Esophagus squamous epithelium (tissue), 5 donors: ENCODE results near the gene NR2E1. TPM values are rescaled to one million over a fixed set of nuclear protein-coding genes. Genes with fewer than 3 reads are reported as not detected.

Experiments used
- DNase-seq: peaks from one replicate; lab custom pipeline; 2025; lab: John Stamatoyannopoulos, UW
- H3K27ac ChIP-seq, 4 donors: fragments of 200-600 bp; sonication (generic); one replicate each; pipeline ENCODE4 v1.5.1; 2016 to 2019; ENCODE audit warnings: mild to moderate bottlenecking in 1 of 4
- H3K27me3 ChIP-seq, 4 donors: fragments of 200-600 bp; sonication (generic); 1 replicate in 3 of 4; 2 replicates in 1 of 4; pipeline versions ENCODE4 v1.5.1 to v1.6.0; 2017 to 2021; ENCODE audit warnings: antibody characterized with exemption in 1 of 4
- H3K36me3 ChIP-seq, 3 donors: fragments of 200-600 bp; sonication (generic); one replicate each; pipeline ENCODE4 v1.5.1; 2016 to 2019
- H3K4me1 ChIP-seq, 3 donors: fragments of 200-600 bp; sonication (generic); one replicate each; pipeline ENCODE4 v1.5.1; 2017 to 2019
- H3K4me3 ChIP-seq, 4 donors: fragments of 200-600 bp; sonication (generic); 1 replicate in 3 of 4; 2 replicates in 1 of 4; pipeline ENCODE4 v1.5.1; 2016 to 2019; ENCODE audit warnings: mild to moderate bottlenecking in 2 of 4, moderate library complexity in 1 of 4
- H3K9me3 ChIP-seq, 3 donors: fragments of 200-600 bp; sonication (generic); one replicate each; pipeline ENCODE4 v1.5.1; 2016 to 2019
- CTCF ChIP-seq, 6 experiments: fragments of 450-650 bp in 4 of 6; fragments of 200-600 bp in 2 of 6; sonication (generic) in 2 of 6; IDR thresholded peaks; one replicate each; pipeline ENCODE4 v1.5.1; 2016 to 2019; ENCODE audit warnings: antibody characterized with exemption in 6 of 6, mild to moderate bottlenecking in 4 of 6, moderate library complexity in 4 of 6
- POLR2A ChIP-seq, 4 donors: fragments of 450-650 bp; IDR thresholded peaks; one replicate each; pipeline ENCODE4 v1.6.1; 2017; ENCODE audit warnings: antibody characterized with exemption in 4 of 4, mild to moderate bottlenecking in 4 of 4, moderate library complexity in 3 of 4
- WGBS, 2 donors: methylation state at CpG; one replicate each; pipeline ENCODE4 v1.1.5; 2018; 5-methylcytosine and 5-hydroxymethylcytosine counted together
- intact Hi-C: fragments of 100-400 bp; cut with DNase I; formaldehyde crosslinking; loops from one replicate; pipeline ENCODE4 v1.15.0; 2022
- total RNA-seq, 4 donors: library from RNA; depleted of rRNA; stranded (reverse); fragments of >200 nt; gene quantifications; one replicate each; pipeline ENCODE4 v1.1.0, GENCODE V29; 2016
- donor health status: DM: yes; HTN: yes; CAD: no.

The NR2E1 gene
- total RNA-seq, 4 donors from 2014 or later = not detected

DNA sequence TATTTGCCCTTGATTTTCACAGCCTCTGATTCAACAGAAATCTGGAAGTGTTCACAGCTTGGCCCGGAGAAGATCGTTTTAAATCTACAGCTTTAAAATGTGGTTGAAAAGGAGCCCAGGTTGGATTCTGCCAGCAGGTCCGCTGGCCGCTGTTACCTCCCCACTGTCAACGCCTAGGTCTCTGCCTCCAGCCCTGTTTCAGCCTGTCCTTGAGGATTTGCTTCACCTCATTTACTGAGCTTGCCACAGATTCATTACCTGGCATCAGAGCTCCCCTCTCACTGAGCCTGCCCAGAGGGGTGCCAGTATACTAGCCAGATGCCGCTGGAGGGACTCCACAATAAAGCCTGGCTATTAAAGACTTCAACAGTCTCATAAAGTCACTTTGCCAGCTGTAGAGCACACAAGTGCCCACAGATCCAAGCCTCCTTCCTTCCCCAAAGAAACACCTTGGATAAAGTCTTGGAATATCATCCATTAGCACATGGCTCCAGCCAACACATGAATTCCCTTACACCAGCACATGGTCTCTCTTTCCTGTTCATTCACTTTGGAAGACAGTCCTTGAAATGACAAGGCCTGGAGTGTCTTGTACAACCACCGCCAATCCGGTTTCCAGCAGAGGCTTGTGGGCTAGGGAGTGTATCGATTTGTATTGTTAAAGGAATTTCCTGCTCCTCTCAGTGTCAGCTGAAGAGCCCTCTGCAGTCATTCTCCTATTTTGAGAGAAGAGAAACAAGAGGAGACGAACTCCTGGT, 9.5 kb upstream of the NR2E1 start:
- intact Hi-C loops = no loop called here
- WGBS, 2 donors = 15 to 24% methylated on average over 10 of the region's 10 CpGs
- H3K4me1 ChIP-seq = peaks cover 6 to 29% (median 13%) of the 10 kb centered on the region in 3 donors
- H3K27me3 ChIP-seq = peaks cover 13 to 100% (median 43%) of the 10 kb centered on the region in 4 donors
- TF ChIP-seq CTCF (IDR thresholded peaks at IDR 0.05) = no peak
- H3K4me3 ChIP-seq = no peak overlapping the region
- DNase-seq = no peak
- H3K9me3 ChIP-seq = no peaks in the 10 kb centered on the region
- H3K27ac ChIP-seq = no peak overlapping the region
- no peaks in the 10 kb centered on the region for H3K36me3 ChIP-seq

- no peak overlapping the region for H3K27ac ChIP-seq
- no peak for TF ChIP-seq POLR2A (IDR thresholded peaks at IDR 0.05)
- no peak for TF ChIP-seq CTCF (IDR thresholded peaks at IDR 0.05)
- no peaks in the 10 kb centered on the region for H3K36me3 ChIP-seq
- peaks cover 6 to 29% (median 13%) of the 10 kb centered on the region in 3 donors for H3K4me1 ChIP-seq
- peak overlapping the region in 1 of 4 donors; percentile 54 for H3K4me3 ChIP-seq
- no peak for DNase-seq
- peaks cover 15 to 100% (median 47%) of the 10 kb centered on the region in 4 donors for H3K27me3 ChIP-seq
- H3K9me3 ChIP-seq = no peaks in the 10 kb centered on the region
- 18 to 20% methylated on average over 8 of the region's 8 CpGs for WGBS, 2 donors
- intact Hi-C loops = no loop called here
These were observed 8.9 kb upstream of the NR2E1 start for GRCh38 chr6:108156938-108157233.

DNA sequence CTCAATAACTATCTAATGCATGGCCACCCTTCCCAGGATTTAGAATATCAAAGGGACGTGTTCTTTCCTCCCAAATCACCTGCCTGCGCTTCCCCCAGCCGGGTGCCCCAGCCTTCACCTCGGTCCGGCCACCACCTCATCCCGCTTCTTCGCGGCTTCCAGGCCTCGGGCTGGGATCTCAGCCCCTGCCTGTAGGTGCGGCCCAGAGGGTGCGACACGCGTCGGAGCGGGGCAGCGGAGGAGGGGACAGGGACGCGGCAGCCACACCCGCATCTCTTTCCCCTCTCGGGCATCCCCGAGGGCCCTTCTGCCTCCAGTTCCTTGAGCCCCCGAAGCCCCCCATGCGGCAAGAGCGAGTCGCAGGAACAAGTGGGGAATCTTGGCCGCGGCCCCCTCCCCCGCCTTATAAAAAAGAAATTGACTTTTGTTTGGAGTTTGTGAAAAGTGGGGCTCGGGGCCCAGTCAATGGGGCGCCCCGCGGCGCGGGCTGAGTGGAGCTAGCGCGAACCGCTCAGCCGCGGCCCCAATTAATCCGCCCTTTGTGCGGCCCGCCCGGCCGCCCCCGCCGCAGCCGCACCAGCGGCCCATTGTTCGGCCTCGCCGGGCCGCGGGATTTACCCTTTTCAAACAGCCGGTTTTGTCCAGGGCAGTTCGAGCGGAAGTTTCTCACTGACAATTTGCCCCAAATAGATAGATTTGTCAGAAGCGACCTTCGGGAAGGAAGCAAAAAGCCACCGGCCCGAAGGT, 8.4 kb upstream of the NR2E1 start:
- H3K4me3 ChIP-seq = peak overlapping the region in 3 of 4 donors; percentile 6 to 54 (median 36)
- intact Hi-C loops = no loop called here
- no peak overlapping the region for H3K27ac ChIP-seq
- no peaks in the 10 kb centered on the region for H3K9me3 ChIP-seq
- H3K36me3 ChIP-seq = no peaks in the 10 kb centered on the region
- peaks cover 19 to 100% (median 51%) of the 10 kb centered on the region in 4 donors for H3K27me3 ChIP-seq
- peaks cover 6 to 29% (median 13%) of the 10 kb centered on the region in 3 donors for H3K4me1 ChIP-seq
- DNase-seq = no peak
- TF ChIP-seq POLR2A (IDR thresholded peaks at IDR 0.05) (no peak), CTCF (IDR thresholded peaks at IDR 0.05) (no peak)
- 3 to 4% methylated on average over 19 to 23 of the region's 60 CpGs for WGBS, 2 donors

- peak overlapping the region in 3 of 4 donors; percentile 6 to 54 (median 36) for H3K4me3 ChIP-seq
- no peak overlapping the region for H3K27ac ChIP-seq
- DNase-seq = no peak
- TF ChIP-seq POLR2A (IDR thresholded peaks at IDR 0.05) (no peak), CTCF (IDR thresholded peaks at IDR 0.05) (no peak)
- H3K9me3 ChIP-seq = no peaks in the 10 kb centered on the region
- intact Hi-C loops = no loop called here
- no peaks in the 10 kb centered on the region for H3K36me3 ChIP-seq
- H3K4me1 ChIP-seq = peaks cover 6 to 31% (median 13%) of the 10 kb centered on the region in 3 donors
- WGBS, 2 donors = 20 to 36% methylated on average over 12 to 25 of the region's 38 CpGs
- peaks cover 19 to 100% (median 56%) of the 10 kb centered on the region in 4 donors for H3K27me3 ChIP-seq
These were observed 7.8 kb upstream of the NR2E1 start for GRCh38 chr6:108157981-108158525.

DNA sequence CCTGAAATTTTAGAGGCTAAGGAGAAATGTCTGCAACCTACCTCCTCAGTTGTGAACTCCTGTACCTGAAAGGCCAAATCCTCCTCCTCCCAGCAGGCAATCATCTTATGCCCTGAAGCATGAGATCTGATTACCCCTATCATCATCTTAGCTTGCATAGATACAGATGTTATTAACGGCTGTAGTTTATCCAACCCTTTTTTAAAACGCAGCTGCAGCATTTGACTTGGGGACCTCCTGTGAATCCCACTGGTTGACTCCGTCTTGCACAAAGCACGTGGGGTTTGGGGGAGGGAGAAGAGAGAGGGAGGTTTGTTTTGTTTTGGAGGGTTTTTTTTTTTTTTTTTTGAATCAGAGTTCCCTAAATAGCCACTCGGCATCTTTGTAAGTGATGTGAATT, 5.8 kb upstream of the NR2E1 start:
- DNase-seq = no peak
- Histone ChIP-seq H3K27ac (no peak overlapping the region), H3K9me3 (no peaks in the 10 kb centered on the region), H3K4me3 (no peak overlapping the region), H3K27me3 (peaks cover 26 to 100% (median 70%) of the 10 kb centered on the region in 4 donors), H3K36me3 (no peaks in the 10 kb centered on the region), H3K4me1 (peaks cover 13 to 50% (median 30%) of the 10 kb centered on the region in 3 donors)
- TF ChIP-seq POLR2A (IDR thresholded peaks at IDR 0.05) (no peak), CTCF (IDR thresholded peaks at IDR 0.05) (no peak)
- WGBS, 2 donors = 41% methylated on average over 4 to 5 of the region's 5 CpGs
- intact Hi-C loops = no loop called here
